Amniotic stem cell (primary cell): ENCODE results near the gene IRF2BP1.

ENCODE experiments used
- DNase-seq: peaks from one replicate; lab custom pipeline; 2025; lab: John Stamatoyannopoulos, UW

The IRF2BP1 gene

DNA sequence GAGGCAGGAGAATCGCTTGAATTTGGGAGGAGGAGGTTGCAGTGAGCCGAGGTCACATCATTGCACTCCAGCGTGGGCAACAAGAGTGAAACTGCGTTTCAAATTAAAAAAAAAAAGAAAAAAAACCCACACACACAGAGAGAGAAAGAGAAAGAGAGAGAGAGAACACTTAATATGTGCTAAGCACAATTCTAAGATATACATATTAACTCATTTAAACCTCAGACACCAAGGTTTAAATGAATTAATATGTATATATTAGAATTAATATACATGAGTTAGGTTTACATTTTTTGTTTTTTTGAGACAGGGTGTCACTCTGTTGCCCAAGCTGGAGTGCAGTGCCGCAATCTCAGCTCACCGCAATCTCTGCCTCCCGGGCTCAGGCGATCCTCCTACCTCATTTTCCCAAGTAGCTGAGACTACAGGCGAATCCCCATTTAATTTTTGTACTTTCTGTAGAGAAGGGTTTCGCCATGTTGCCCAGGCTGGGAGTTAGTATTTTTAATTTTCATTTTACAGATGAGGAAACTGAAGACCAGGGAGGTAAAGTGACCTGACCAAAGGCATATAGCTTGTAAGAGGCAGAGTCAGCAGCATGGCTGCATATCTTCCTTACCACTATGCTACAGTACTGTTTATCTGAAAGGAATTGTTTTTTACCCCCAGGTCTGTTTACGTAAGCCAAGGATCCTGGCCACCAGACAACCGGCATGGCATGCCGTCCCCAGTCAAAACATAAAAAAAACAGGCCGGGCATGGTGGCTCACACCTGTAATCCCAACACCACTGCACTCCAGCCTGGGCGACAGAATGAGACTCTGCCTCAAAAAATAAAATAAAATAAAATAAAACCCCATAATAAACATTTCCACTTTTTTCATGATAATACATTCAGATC lies 25.3 kb downstream of the IRF2BP1 start:
- DNase-seq = no peak

DNA sequence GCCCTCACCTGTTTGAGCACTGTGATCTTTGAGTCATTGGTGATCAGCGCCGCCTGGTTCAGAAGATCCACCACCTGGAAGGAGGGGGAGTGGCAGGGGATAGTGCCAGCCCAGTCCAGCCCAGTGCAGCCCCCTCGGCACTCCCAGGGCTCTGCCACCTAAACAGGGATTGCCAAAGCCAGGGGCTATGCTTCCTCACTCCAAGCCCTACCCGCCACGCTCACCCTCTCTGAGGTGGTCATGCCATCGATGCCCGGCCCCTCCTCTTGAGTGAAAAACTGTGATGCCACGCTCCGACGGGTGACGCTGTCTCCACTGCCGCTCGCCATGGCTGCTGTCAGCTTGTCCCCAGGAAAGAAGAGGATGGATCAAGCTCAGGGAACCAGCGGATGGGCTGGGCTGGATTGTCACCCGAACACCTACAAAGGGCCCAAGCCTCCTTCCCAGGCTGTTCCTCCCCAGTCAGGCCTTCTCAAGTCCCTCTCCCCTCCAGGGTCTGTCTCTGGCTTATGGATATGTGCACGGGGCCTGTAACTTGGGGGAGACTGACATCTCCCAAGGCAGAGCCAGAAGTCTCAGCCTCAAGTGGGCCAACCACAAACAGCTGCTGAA lies 31.7 kb downstream of the IRF2BP1 start:
- no peak for DNase-seq

DNA sequence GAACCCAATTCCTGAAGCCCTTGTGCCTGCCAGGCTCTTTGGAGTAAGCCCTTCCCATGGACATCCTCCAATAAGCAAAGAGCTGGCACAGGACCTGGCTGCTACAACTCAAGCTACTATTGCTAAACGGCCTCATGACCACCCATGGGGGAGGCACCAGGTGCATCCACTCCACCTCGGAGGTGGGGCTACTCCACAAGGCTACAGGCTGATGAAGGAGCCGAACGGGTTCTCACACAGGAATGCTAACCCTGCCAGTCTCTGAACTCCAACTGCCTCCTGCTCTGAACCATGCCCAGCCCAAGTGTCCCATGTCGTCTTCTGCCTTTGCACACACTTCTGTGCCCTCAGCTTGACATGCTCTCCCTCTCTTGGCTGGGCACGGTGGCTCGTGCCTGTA lies 33.0 kb downstream of the IRF2BP1 start:
- no peak for DNase-seq

DNA sequence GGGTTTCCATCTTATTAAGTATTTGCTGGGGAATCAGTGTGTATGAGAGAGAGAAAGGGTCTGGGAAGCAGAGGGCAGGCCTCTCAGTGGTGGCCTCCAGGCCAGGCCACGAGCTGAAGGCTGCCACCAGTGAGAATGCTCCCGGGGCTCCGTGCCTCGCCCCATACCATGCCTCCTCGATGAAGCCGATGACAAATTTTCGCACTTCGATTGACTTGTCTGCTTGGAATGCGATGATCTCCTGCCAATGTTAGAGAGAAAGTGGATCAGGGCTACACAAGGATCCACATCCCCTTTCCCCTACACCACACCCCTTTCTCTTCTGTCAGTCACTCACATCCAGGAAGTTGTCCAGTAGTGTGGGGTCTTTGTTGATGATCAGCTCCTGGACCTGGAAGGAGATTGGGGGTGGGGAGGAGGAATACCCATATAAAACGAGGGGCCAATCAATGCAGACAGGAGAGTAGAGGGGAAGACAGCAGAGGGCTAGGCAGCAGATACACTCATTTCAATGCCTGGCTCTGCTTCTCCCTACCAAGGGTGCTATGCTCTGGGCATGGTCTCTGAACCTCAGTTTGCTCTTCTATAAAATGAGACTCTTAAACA lies 33.7 kb downstream of the IRF2BP1 start:
- no peak for DNase-seq

DNA sequence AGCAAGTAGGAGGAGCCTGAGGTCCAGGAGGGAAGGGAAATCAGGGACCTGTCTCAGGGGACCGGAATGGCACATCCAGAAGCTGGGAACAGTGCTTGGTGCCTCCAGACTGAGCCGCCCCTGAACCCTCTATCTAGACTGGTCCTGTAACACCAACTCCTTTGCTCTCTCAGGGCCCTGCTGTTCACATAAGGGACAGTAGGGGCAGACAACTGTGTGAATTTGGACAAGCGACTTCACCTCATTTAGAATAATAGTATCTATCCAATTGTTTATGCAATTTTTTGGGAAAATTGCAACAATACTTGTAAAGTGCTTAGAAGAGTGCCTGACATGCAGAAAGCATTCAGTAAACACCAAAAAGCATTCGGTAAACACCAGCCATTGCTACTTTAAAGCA lies 37.0 kb downstream of the IRF2BP1 start:
- no peak for DNase-seq

DNA sequence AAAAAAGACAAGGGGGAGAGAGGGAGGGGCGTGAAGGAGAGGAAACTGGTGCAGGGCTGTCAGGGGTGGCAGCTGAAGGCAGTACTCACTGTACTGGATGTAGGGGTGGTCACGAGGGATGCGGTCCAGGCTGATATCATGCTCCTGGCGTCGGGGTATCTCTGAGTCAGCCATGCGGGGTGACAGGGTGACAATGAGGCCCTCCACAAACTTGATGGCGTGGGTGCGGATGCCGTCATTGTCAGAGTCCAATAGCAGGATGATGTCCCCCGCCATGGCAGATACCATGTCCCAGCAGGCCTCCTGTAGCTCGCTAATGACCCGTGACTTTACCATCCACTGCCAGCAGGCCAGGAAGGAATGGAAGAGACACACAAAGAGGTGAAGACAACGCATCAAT lies 38.3 kb downstream of the IRF2BP1 start:
- DNase-seq = no peak

DNA sequence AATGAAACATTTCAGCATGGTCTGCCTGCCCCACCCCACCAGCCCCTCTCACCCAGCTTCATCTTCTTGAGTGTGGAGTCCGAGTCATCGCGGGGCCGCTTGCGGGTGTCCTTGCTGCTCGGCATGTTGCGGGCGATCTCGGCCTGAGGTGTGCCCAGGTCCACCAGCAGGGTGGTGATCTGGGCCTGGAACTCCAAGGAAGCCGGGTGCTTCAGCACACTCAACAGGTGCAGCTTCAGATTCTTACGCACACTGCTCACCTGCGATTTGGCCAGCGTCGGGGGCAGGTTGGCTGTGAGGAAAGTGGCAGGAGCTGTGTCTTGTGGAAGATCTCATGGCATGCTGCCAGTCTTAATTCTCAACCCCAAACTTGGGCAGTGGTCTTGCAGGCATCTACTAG lies 43.7 kb downstream of the IRF2BP1 start:
- no peak for DNase-seq

DNA sequence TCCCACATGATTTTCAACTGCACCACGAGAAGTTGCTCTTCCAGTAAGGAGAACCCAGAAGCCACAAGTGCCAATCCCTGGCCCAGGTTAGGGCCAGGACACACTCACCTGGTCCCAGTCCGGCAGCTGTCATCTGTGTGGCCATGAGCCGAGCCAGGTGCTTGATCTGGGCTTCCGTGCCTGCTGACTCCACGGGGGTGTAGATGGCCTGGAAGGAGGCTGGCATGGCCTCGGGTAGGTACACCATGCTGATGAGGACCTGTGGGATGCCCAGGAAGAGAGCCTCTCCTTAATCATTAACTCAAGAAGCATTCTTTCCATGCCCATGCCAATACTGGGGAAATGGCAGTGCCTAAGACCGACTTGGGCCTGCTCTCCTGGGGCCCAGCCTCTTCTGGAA lies 51.0 kb downstream of the IRF2BP1 start:
- no peak for DNase-seq
